Measurements from ENCODE around the gene UTP3.
"Not testable (repeated sequence)": the region's sequence is repeated elsewhere in the genome, so short reads cannot be mapped to it uniquely, and the experiment has no call there.

Gene UTP3

DNA sequence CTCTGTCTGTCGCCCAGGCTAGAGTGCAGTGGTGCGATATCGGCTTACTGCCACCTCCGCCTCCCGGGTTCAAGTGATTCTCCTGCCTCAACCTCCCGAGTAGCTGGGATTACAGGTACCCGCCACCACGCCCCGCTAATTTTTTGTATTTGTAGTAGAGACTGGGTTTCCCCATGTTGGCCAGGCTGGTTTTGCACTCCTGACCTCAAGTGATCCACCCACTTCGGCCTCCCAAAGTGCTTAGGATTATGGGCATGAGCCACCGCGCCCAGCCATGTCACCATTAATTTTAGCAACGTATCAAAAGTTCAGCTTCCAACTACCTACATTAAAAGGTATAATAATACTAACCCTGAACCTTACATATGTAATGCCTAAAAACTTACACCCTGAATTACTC, 940 bp upstream of the UTP3 start:
- DNase-seq = no peak

DNA sequence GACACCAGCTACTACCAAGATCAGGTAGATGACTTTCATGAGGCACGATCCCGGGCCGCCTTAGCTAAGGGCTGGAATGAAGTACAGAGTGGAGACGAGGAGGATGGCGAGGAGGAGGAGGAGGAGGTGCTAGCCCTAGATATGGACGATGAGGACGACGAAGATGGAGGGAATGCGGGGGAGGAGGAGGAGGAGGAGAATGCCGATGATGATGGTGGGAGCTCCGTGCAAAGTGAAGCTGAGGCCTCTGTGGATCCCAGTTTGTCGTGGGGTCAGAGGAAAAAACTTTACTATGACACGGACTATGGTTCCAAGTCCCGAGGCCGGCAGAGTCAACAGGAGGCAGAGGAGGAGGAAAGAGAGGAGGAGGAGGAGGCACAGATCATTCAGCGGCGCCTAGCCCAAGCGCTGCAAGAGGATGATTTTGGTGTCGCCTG, 481 bp downstream of the UTP3 start:
- peak; percentile 6 for DNase-seq

DNA sequence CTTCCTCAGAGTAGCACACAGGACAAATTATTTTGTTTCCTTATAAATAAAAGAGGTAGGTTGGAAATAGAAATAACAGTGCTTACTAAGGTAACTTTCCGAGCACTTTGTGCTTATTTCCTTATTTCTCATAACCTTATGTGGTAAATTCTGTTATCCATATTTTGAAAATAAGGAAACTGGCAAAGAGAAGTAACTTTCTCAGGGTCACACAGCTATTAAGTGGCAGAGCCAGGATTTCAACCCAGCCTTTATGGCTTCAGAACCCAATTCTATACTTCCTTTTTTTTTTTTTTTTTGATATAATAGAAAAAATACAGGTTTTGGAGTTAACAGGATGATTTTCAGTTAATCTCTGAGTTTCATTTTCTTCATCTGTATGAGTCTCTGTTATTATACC, 3.3 kb downstream of the UTP3 start:
- no peak for DNase-seq

DNA sequence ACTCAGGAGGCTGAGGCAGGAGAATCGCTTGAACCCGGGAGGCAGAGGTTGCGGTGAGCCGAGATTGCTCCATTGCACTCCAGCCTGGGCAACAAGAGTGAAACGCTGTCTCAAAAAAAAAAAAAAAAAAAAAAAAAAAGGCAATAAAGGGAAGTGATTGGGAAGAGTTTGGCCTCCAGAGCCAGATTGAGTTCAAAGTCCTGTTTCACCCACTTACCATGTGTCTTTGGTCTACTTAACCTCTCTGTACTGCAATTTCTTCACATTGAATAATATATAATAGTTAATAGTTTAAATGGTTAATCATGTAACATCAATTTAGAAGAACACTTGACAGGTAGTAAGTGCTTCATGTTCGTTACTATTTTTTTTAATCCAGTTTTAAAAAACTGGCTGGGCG, 6.3 kb downstream of the UTP3 start:
- DNase-seq = not testable (repeated sequence)

DNA sequence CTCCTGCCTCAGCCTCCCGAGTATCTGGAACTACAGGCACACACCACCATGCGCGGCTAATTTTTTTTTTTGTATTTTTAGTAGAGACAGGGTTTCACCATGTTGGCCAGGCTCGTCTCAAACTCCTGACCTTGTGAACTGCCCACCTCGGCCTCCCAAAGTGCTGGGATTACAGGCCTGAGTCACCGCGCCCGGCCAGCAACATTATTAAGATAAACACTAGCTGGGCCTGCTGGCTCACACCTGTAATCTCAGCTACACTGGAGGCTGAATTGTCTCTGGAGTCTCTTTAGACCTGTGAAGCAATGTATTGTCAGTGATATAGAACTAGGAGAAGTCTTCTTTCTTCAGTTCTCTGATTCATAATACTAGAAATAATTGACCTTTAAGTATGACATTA, 10.1 kb downstream of the UTP3 start:
- DNase-seq = not testable (repeated sequence)

DNA sequence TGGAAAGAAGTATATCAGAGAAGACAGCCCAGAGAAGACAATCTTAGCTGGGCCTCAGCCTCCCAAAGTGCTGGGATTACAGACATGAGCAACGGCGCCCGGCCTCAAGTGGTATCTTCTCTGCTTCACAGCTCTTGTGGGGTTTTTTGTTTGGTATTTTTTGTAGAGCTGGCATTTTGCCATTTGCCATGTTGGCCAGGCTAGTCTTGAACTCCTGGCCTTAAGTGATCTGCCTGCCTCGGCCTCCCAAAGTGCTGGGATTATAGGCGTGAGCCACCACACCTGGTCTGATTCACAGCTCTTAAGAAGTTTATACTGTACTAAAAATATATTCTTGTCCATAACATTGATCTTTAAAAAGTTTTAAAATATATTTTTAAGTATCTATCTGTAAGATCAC, 12.4 kb downstream of the UTP3 start:
- DNase-seq = no peak

DNA sequence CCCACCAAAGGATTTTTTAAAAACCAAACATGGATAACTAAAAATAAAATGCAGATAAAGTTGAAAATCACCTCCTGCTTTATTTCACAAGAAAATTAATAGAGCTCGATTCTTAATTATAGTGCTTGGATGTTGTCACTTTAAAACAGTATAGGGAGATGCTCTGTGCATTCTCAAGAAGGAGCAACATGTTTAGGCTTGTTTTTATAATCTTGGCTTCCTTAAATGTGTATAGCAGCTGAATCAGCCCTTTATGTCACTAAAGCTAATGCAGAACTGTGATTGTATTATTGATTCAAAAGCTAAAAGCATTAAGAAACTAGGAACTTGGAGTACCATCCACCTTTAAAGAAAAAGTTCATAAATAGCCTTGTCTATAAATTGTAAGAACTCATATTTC, 12.9 kb downstream of the UTP3 start:
- DNase-seq = no peak

DNA sequence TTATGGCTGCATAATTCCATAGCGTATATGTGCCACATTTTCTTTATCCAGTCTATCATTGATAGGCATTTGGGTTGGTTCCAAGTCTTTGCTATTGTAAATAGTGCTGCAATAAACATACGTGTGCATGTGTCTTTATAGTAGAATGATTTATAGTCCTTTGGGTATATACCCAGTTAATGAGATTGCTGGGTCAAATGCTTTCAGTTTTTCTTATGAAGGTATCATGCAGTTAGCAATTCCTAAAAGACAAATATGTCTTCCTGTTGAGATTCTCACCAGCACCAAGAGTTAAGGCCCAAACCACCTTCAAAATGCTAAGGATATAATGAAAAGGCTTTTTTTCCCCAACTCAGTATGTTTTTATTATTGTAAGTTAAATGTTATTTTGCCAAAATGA, 14.3 kb downstream of the UTP3 start:
- DNase-seq = not testable (repeated sequence)

DNA sequence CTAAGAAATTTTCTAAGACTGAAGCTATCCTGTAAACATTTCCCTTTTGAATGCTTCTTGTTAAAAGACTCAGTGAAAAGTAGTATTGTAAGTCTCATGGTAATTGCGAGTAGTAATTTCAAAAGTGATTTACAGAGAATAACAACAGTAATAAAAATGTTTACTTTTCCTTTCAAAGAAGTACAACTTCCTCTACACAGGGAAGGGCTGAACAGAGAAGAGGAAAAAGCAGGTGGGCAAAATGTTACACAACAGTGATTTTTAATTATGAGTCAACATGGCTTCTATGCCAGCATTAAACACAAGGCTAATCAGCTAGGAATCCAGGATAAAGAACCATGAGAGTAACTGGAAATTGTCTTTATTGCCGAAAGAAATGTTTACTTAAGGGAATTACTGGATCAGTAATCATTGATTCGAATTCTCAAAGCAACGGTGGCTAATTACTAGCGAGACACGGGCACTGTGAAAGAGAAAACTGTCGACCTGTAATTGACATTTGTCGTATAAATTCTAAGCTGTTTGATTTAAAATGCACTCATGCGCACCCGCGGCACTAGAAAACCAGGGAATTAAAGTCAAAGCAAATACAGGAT, 15.4 kb downstream of the UTP3 start:
- DNase-seq = no peak

DNA sequence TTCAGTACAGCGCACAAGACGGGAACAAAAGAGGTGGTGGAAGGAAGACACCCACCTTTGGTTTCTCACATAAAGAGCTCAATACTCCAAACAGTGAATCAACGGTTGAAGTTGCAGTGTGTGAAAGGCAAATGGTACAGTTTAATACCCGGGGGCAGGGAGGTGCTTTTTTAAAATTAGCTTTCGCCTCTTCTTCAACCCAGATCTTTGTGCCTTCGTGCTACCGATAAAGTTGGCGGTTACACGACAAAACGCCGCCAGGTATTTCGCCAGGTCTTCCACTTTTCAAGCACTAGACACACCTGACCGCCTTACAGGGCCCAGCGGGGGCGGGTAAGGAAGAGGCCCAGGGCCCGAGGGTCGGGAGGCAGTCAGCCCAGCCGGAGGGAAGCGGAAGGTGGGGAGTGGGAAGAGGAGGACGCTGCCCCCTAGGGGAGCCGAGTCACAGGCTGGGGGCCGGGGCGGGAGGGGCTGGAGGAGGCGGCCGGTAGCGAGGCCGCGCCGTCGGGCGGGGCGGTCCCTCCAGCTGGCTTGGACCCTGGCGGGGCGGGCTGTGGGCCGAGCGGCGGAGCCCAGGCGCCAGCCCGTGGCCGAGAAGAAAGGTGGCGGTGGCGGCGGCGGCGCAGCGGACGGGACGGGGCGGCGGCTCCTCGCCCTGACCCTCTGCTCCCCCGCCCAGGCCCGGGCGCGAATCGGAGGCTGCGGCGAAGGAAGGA, 16.0 kb downstream of the UTP3 start:
- DNase-seq = peak; percentile 62

DNA sequence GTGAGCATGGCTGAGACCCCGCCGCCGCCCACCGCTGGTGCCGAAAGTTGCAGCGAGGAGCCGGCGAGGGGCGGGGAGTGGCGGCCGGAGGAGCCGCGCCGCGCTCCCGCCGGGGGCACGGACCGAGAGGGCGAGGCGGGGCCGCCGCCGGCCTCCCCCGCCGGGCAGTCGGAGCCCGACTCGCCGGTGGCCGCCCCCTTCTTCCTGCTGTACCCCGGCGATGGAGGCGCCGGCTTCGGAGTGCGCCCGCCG, 16.5 kb downstream of the UTP3 start:
- no peak for DNase-seq

DNA sequence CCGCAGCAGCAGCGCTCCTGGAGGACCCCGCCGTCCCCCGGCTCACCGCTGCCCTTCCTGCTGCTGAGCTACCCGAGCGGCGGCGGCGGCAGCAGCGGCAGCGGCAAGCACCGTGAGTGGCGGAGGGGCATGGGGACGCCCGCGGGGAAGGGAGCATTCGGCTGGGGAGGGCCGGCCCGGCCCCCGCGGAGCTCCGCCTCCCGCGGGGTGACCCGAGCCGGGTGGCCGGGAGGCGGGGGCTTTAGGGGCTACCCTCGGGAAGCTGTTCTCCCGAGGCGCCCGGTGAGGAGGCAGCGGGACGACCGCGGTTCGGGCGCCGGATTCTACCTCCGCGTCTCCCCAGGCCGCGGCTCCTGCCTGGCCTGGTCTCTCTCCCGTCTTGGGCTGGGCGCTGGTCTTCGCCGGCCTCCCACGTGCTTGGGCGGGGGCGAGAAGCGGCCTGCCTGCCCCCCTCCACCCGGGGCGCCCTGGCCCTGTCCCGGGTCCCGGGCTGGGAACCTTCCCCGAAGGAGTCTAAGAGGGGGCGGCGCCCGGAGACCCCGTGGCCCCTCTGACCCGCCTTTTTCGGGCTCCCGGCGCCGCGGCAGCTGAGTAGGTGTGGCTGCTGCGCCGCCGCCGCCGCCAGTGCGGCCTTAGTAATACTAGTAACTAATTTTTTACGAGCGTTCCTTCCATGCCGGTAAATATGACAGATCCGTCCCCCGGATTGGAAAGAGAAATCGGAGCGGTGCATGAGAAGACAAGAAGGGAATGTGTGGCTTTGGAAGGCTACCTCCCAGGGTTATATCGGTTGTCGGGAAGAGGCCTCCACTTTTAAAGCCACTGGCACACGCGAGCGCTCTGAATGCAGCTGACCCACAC, 17.1 kb downstream of the UTP3 start:
- DNase-seq = peak; percentile 70

DNA sequence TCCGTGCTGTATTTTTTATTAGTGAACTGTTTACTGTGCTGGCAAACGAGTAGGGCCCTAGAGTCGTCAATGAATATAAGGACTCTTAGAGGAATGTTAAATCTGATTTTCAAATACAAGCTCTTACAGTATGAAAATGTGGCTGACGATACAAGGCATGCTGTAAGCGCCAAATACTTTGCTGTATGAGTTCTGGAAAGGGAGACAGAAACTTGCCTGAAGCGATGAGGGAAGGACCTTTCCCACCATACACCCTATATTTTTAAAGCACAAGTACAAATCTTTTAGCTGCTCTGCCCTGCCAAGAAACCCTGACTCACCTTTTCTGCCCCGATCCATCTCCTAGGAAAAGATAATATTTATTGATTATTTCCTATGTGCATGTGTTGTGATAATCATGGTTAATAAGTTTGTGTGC, 17.7 kb downstream of the UTP3 start:
- DNase-seq = no peak

DNA sequence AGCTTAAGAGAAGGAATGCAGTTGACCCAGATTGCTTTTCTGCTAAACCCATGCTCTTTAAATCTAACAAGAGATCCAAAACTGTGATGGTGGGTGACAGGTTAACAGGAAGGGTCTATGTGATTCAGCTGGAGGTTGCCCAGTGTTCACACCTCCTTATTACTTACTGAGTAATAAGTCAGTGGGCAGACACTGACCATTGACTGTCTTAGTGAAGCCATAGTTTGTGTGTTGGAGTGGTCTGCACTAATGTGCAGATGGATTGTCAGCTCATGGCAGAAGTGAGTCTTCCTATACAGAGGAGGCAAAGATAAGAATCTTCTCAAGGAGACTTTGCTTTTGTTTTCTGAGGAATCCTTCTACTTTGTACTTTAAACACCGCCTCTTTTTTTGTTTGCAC, 18.2 kb downstream of the UTP3 start:
- no peak for DNase-seq

DNA sequence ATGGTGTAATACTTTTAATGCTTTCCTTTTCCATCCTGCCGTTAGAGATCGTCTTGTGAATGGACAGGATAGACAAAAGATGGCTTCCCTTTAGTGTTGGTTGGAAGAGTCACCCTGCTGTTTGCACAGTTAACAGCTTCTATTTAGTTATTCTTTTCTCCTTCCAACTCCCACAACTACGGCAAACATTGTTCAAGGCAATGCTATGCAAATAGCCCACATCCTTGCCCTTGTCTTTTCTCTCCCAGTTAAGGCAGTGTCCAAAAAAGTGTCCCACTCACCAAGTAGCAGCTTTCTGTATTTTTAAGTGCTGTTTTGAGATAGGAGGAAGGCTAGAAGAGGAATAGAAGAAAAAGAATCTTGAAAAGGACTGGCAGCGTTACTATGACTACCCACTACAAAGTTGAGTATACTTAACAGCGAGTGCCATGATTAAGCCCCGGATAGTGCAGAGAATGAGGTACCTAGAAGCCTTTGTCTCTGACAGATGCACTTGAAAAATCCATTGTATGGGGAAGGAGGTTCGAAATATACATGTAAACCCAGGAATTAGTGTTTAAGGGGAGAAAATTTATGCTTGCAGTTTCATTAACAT, 21.4 kb downstream of the UTP3 start:
- no peak for DNase-seq

DNA sequence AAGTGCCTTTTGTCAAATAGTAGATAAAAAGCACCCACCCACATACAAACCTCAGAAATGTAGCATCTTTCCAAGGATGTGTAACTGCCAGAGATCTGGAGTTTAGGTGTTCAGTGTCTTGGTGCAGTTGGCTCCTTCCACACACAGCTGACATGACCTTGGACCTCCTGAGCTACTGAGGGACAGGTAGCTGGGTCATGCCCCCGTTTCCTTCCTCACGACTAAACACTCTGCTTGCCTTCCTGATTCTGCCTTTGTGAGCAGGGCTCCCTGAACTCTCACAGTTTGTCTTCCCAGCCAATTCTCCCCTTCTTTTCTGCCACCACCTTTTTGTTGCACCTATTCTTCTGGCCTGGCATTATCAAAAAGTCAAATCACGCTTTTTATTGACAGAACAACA, 23.3 kb downstream of the UTP3 start:
- DNase-seq = no peak

DNA sequence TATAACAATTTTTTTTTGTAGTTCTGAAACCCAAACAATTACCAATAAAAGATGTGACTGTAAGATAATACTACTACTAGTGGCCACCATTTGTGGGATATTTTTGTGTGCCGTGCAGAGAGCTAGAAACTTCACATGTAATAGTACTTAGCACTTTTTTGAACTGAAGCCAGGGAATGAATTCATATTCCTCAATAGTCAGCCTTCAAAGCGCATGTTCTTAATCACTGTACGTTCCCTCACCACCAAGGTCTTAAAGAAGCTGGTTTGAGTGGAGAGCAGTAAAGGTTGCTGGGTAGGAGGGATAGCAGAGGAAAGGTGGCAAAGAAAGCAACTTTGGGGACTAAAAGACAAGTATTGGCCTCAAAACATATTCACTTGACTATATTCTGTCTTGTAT, 23.8 kb downstream of the UTP3 start:
- no peak for DNase-seq

DNA sequence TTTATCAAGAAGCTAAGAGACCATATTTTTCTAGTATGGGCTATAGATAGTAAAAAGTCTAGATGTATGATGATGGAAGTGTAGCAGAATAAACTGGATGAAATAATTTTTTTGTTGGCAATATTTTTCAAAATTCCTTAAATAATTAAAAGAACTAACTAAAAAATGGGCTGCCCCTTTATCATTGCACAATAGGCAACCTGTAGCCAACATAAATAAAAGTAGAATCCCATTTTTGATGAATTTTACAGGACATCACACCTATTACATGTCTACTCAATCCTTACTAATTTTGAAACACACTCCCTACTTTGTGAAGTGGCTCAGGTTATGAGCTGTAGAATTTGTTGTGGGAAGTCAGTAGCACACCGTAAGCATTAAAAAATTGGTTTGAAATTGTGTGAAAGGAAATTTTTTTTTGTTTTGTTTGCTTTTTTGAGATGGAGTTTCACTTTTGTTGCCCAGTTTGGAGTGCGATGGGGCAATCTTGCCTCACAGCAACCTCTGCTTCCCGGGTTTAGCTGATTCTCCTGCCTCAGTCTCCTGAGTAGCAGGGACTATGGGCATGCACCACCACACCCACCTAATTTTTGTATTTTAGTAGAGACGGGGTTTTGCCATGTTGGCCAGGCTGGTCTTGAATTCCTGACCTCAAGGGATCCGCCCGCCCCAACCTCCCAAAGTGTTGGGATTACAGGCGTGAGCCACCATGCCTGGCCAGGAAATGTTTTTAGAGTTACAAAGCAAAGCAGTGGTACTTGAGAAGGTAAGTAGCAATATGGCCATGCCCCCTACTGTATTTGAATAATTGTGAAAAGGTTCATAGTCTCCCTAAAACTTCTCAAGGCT, 24.5 kb downstream of the UTP3 start:
- no peak for DNase-seq

DNA sequence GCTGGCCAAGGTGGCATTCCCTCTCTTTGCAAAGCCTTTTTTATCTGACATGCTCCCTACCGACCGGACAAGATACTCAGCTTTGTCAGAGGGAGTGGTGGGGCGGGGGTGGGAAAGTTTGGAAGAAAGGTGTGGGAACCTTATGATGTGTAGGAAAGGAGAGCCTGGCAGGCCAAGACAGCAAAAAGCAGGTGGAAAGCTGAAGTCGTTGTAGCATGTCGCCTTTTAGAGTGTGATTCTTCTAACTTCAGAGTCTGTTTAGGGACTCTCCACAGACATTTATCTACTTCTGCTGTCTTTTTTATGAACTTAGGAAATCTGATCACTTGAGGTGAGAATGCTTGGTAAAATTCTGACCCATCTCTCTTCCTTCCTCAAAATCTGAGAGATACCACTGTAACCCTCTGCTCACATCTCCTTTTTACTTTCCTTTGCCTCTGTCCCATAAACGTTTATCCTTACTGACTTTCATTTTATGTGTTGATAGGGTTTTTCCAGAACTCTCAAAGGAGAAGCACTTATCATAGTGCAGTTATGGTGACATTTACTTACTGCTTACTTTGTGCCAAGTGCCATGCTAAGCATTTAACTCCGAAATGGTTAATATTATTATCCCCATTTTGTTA, 25.2 kb downstream of the UTP3 start:
- no peak for DNase-seq

DNA sequence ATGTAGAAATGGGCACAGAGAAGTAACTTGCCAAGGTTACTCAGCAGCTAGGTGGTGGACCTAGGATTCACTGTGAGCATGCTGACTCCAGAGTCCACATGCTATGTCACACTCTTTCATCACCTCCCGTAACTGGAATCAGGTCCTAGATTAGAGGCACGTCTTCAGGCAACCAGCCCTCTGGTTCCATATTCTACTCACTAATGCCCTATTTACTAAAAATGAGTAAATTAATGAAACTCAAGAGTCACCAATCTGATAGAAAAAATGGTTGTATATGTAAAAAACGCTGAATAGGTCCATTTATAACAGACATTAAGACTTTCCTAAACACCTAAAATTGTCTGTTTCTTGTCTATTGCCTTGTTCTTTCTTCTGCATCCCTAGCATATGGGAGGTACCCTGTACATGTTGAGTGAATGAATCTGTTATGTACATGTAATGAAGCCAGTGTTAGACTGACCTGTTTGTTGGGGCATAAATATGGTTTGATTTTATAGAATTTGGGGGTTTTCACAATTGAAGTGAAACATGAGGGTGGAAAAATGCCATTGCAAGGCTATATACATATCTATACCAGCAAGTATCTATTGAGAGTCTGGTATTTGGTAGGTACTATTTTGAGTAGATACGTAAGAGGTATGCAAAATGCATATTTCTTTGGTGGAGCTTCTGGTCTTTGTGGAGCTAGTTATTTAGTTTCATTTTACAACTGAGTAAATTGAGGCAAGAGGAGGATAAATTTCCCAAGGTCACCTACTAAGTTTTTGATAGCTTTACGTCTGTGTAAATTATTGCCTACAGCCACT, 26.0 kb downstream of the UTP3 start:
- DNase-seq = no peak

DNA sequence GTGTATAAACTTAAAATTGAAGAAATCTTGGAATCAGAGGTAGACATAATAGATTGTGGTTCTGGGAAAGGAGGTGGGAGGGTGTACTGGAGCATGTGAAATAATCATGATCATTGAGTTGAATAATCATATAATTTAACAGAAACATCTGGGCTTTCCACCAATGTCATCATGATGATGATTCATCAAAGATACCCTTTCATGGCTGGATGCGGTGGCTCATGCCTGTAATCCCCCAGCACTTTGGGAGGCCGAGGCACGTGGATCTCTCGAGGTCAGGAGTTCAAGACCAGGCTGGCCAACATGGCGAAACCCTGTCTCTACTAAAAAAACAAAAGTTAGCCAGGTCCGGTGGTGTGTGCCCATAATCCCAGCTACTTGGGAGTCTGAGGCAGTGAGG, 26.8 kb downstream of the UTP3 start:
- DNase-seq = no peak
